ENCODE measurements around the gene INPP5A.
A peak's percentile ranks its signal among the peaks of the same experiment; 100 is the strongest.

The INPP5A gene

DNA sequence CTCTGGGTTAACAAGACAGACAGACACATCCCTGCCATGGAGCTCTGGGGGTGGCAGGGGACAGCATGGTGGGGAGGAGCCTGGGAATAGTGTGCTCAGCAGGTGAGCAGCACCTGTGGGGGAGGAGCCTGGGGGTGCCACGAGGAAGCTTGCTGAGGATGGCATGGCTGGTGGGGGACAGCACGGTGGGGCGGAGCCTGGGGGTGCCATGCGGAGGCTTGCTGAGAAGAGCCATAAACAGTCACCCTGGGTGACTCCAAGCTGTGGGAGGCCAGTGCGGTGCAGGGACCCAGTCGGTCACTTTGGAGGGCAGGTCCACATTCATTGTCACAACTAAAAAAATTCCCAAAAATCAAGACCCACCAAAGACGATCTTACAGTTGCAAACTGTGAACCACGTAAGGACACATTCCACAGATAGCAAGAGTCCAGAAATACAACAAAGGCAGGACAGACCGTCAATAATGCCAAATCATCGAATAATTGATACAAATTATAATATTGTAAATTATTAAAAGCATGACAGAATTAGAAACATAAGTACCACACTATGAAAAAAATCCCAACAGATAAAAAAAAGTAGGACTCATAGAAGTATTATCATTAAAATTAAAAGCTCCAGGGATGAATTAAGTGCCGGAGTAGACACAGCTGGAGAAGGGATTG, 223.9 kb downstream of the INPP5A start:
- TF ChIP-seq CTCF (IDR thresholded peaks at IDR 0.05; ENCODE audit: control extremely low read depth, extremely low read depth, low read depth, missing control alignments) = no peak
- CTCF ChIA-PET = interaction anchor here (1.1 kb wide), 1 partner anchor 12 kb away, joined by 3 read pairs; no protein-coding TSS in a partner anchor
- no peak for DNase-seq (ENCODE audit: extremely low spot score)
- POLR2A ChIA-PET = no interaction called here

GRCh38 chr10:132762267-132762666, 224.7 kb downstream of the INPP5A start:
- POLR2A ChIA-PET = no interaction called here
- peak; percentile 48 for DNase-seq (ENCODE audit: extremely low spot score)
- no peak for TF ChIP-seq CTCF (IDR thresholded peaks at IDR 0.05; ENCODE audit: control extremely low read depth, extremely low read depth, low read depth, missing control alignments)
- CTCF ChIA-PET = interaction anchor here (1.1 kb wide), 1 partner anchor 11 kb away, joined by 3 read pairs; no protein-coding TSS in a partner anchor

DNA sequence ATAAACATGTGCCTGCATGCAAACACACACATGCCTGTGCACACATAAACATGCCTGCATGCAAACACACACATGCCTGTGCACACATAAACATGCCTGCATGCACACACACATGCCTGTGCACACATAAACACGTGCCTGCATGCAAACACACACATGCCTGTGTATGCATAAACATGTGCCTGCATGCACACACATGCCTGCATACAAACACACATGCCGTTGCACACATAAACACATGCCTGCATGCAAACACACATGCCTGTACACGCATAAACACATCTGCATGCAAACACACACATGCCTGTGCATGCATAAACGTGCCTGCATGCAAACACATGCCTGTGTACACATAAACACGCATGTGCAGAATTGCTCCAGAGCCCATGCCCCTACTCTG, 226.0 kb downstream of the INPP5A start:
- CTCF ChIA-PET = no interaction called here
- no peak for TF ChIP-seq CTCF (IDR thresholded peaks at IDR 0.05; ENCODE audit: control extremely low read depth, extremely low read depth, low read depth, missing control alignments)
- POLR2A ChIA-PET = no interaction called here
- no peak for DNase-seq (ENCODE audit: extremely low spot score)

- POLR2A ChIA-PET = no interaction called here
- no peak for TF ChIP-seq CTCF (IDR thresholded peaks at IDR 0.05; ENCODE audit: control extremely low read depth, extremely low read depth, low read depth, missing control alignments)
- DNase-seq (ENCODE audit: extremely low spot score) = no peak
- CTCF ChIA-PET = no interaction called here
Observed at GRCh38 chr10:132764108-132764507, 226.5 kb downstream of the INPP5A start.

DNA sequence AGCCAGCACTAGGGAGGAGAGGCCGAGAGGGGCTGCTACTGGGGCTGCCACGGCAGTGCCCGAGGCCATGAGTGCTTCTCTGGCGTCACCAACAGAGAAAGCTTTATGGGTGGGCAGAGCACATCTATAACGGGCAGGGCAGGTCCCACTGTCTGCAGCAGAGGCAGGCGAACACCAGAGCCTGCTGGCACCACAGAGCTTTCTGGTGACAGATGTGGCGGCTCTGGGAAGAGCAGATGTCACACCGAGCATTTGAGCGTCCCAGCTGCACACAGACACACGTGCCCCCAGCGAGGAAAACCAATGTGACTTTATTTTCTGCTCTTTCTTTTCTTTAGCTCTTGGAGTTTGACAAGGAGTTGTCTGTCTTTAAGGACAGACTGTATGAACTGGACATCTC, 227.8 kb downstream of the INPP5A start:
- TF ChIP-seq CTCF (IDR thresholded peaks at IDR 0.05; ENCODE audit: control extremely low read depth, extremely low read depth, low read depth, missing control alignments) = no peak
- no peak for DNase-seq (ENCODE audit: extremely low spot score)
- POLR2A ChIA-PET = no interaction called here
- CTCF ChIA-PET = no interaction called here

DNA sequence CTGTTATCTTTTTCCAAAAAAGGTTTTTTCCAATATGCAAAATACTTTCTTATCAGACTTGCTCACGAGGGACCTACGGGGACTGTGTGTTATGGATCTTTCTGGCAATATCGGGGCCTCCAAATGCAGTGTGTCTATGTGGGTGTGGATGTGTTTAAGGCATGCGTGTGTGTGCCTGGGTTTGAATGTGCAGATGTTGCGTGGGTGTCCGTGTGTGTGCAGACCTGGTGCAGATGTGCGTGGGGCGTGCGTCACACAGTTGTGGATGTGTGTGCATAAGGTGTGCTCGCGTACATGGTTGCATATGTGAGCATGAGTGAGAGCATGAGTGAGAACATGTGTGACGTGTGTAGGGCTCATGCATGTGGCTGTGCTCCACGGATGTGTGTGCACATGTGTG, 228.7 kb downstream of the INPP5A start:
- ChIA-PET CTCF (no interaction called here), POLR2A (no interaction called here)
- TF ChIP-seq CTCF (IDR thresholded peaks at IDR 0.05; ENCODE audit: control extremely low read depth, extremely low read depth, low read depth, missing control alignments) = no peak

More for the DNA sequence above, 228.7 kb downstream of the INPP5A start:
- DNase-seq (ENCODE audit: extremely low spot score) = no peak

Data from GM10248 (cell line).